Esophagus muscularis mucosa (tissue), 4 donors: ENCODE measurements around the gene SCAND1. TPM values are rescaled to one million over a fixed set of nuclear protein-coding genes. Genes with fewer than 3 reads are reported as not detected.
"Not testable (repeated sequence)": the region's sequence is repeated elsewhere in the genome, so short reads cannot be mapped to it uniquely, and the experiment has no call there.

Source experiments
- DNase-seq: peaks from one replicate; pipeline ENCODE4 v3.0.0-alpha.2; 2017; ENCODE audit errors: extremely low spot score
- H3K27ac ChIP-seq, 4 donors: fragments of 200-600 bp; sonication (generic); replicated peaks in 1 of 4; 1 replicate in 3 of 4; 2 replicates in 1 of 4; pipeline ENCODE4 v1.5.1; 2016 to 2019; ENCODE audit warnings: mild to moderate bottlenecking in 1 of 4
- H3K27me3 ChIP-seq, 4 donors: fragments of 200-600 bp; sonication (generic); one replicate each; pipeline versions ENCODE4 v1.5.1 to v1.6.0; 2016 to 2019
- H3K36me3 ChIP-seq, 4 donors: fragments of 200-600 bp; sonication (generic); one replicate each; pipeline ENCODE4 v1.5.1; 2016 to 2019
- H3K4me1 ChIP-seq, 4 donors: fragments of 200-600 bp; sonication (generic); one replicate each; pipeline ENCODE4 v1.5.1; 2016 to 2019
- H3K4me3 ChIP-seq, 4 donors: fragments of 200-600 bp; sonication (generic); 1 replicate in 2 of 4; 2 replicates in 2 of 4; pipeline ENCODE4 v1.5.1; 2016 to 2019; ENCODE audit warnings: mild to moderate bottlenecking in 4 of 4, moderate library complexity in 1 of 4
- H3K9me3 ChIP-seq, 4 donors: fragments of 200-600 bp; sonication (generic); 1 replicate in 3 of 4; 2 replicates in 1 of 4; pipeline ENCODE4 v1.5.1; 2016 to 2019
- CTCF ChIP-seq, 3 experiments: fragments of 200-600 bp in 2 of 3; fragments of 450-650 bp in 1 of 3; sonication (generic) in 2 of 3; IDR thresholded peaks; one replicate each; pipeline ENCODE4 v1.5.1; 2017 to 2019; ENCODE audit warnings: antibody characterized with exemption in 3 of 3, mild to moderate bottlenecking in 2 of 3, moderate library complexity in 1 of 3
- EP300 ChIP-seq: sonication (generic); formaldehyde crosslinking; IDR thresholded peaks from one replicate; pipeline ENCODE4 v1.6.1; 2017; ENCODE audit warnings: antibody characterized with exemption
- POLR2A ChIP-seq: fragments of 450-650 bp; IDR thresholded peaks from one replicate; pipeline ENCODE4 v1.6.1; 2017; ENCODE audit warnings: antibody characterized with exemption, moderate library complexity, mild to moderate bottlenecking, low read depth
- POLR2AphosphoS5 ChIP-seq, 2 donors: sonication (generic); formaldehyde crosslinking; IDR thresholded peaks; one replicate each; pipeline ENCODE4 v1.6.1; 2017; ENCODE audit warnings: antibody characterized with exemption in 2 of 2
- WGBS: methylation state at CpG from one replicate; pipeline ENCODE4 v1.1.5; 2018; 5-methylcytosine and 5-hydroxymethylcytosine counted together
- intact Hi-C: fragments of 100-400 bp; cut with DNase I; formaldehyde crosslinking; loops from one replicate; pipeline ENCODE4 v1.15.1; 2023
- total RNA-seq, 4 donors: library from RNA; depleted of rRNA; stranded (reverse); fragments of >200 nt; gene quantifications; one replicate each; pipeline versions ENCODE4 v1.1.0 to v1.2.1, GENCODE V29; 2016

Gene SCAND1
- total RNA-seq = 100 to 1,000 TPM in 2 of 4 donors, 10 to 100 TPM in 2; 79.7 to 138 (median 94.2) TPM

GRCh38 chr20:35954200-35954906 lies at the start of gene SCAND1:
Gene SCAND1 (minus strand): TSS chr20:35954502. CDS start chr20:35954284, 218 bp downstream.
- TF ChIP-seq CTCF (IDR thresholded peaks at IDR 0.05) (peak; percentile 94 to 97 (median 95)), POLR2AphosphoS5 (IDR thresholded peaks at IDR 0.05) (peak; percentile 93 to 95), EP300 (no peak), POLR2A (peak; percentile 53)
- DNase-seq = peak; percentile 97
- intact Hi-C loops = no loop called here
- Histone ChIP-seq H3K4me3 (peak within 1 kb of the TSS; percentile 68 to 97 (median 88)), H3K36me3 (peaks cover 0 to 5% (median 0%) of the 10 kb centered on the region in 4 donors), H3K27ac (peak within 1 kb of the TSS; percentile 90 to 99 (median 97)), H3K4me1 (peaks cover 23 to 30% (median 27%) of the 10 kb centered on the region in 4 donors), H3K9me3 (no peaks in the 10 kb centered on the region), H3K27me3 (no peaks in the 10 kb centered on the region)
- WGBS = 1% methylated on average over 16 of the region's 76 CpGs

GRCh38 chr20:36004045-36004444 lies 49.7 kb upstream of the SCAND1 start:
- intact Hi-C loops = no loop called here

GRCh38 chr20:36002855-36003254 lies 48.6 kb upstream of the SCAND1 start:
- TF ChIP-seq POLR2AphosphoS5 (IDR thresholded peaks at IDR 0.05) (no peak), CTCF (IDR thresholded peaks at IDR 0.05) (no peak), EP300 (no peak), POLR2A (no peak)
- no peaks in the 10 kb centered on the region for H3K27me3 ChIP-seq
- H3K27ac ChIP-seq = no peak overlapping the region
- intact Hi-C loops = no loop called here
- no peaks in the 10 kb centered on the region for H3K4me1 ChIP-seq
- H3K4me3 ChIP-seq = no peak overlapping the region
- no peak for DNase-seq
- H3K36me3 ChIP-seq = no peaks in the 10 kb centered on the region
- H3K9me3 ChIP-seq = no peaks in the 10 kb centered on the region

More at GRCh38 chr20:36004045-36004444, 49.7 kb upstream of the SCAND1 start:
- no peak for DNase-seq
- H3K9me3 ChIP-seq = no peaks in the 10 kb centered on the region
- H3K36me3 ChIP-seq = no peaks in the 10 kb centered on the region
- no peak overlapping the region for H3K4me3 ChIP-seq
- no peaks in the 10 kb centered on the region for H3K4me1 ChIP-seq
- 82% methylated on average over 1 of the region's 1 CpG for WGBS
- H3K27ac ChIP-seq = no peak overlapping the region
- no peak for TF ChIP-seq CTCF (IDR thresholded peaks at IDR 0.05)
- no peak for TF ChIP-seq EP300
- TF ChIP-seq POLR2A = no peak
- no peak for TF ChIP-seq POLR2AphosphoS5 (IDR thresholded peaks at IDR 0.05)
- no peaks in the 10 kb centered on the region for H3K27me3 ChIP-seq

- H3K4me3 ChIP-seq, intact Hi-C loops, H3K27me3 ChIP-seq, DNase-seq, H3K9me3 ChIP-seq, H3K36me3 ChIP-seq, H3K4me1 ChIP-seq, H3K27ac ChIP-seq: not testable (repeated sequence)
- 100% methylated on average over 2 of the region's 34 CpGs for WGBS
These were observed 47.0 kb upstream of the SCAND1 start for GRCh38 chr20:36001331-36001730.

- intact Hi-C loops, H3K27me3 ChIP-seq, H3K27ac ChIP-seq, H3K4me3 ChIP-seq, H3K9me3 ChIP-seq, H3K4me1 ChIP-seq, DNase-seq, H3K36me3 ChIP-seq: not testable (repeated sequence)
- WGBS = 97% methylated on average over 7 of the region's 8 CpGs
These were observed 42.2 kb upstream of the SCAND1 start for GRCh38 chr20:35996492-35996891.
